ENCODE results near the gene TBX10.

DNA sequence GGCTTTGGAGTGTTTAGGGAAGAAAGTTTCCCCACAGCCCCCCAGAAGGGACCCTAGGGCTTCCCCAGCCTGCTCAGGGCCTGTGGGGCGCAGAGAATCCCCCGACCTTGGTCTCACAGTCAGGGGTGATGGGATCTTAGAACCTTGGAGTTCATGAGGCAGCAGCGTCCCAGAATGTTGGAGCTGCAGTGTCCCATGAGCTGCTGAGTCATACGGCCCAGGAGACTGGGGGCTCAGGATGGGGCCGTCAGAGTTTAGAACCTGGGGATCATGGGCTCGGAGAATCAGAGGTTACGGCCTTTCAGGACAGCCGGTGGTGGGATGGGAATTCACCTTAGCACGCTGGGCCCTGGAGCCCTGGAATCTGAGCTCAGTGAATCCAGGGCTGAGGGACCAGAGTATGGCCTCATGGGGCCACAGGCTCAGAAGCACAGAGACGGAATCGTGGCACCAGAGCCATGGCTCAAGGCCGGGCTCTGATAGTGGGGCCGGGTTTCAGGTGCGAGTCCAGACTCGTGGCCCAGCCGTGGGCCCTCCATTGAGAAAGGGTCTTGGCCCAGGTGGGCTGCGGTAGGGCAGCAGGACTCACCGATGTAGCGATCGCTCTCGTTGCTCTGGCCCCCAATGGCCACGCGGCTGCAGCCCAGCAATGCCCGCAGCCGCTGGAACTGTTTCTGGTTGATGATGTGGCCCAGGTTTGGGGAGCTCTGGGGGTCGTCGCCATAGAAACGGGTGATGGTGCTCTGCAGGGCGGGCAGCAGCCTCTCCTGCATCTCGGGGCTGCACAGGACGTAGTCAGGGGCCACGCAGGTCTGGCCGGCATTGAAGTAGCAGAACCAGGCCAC lies 25.4 kb upstream of the TBX10 start:
- no peak for TF ChIP-seq POLR2A (IDR thresholded peaks at IDR 0.05)
- TF ChIP-seq, protein P1, sequence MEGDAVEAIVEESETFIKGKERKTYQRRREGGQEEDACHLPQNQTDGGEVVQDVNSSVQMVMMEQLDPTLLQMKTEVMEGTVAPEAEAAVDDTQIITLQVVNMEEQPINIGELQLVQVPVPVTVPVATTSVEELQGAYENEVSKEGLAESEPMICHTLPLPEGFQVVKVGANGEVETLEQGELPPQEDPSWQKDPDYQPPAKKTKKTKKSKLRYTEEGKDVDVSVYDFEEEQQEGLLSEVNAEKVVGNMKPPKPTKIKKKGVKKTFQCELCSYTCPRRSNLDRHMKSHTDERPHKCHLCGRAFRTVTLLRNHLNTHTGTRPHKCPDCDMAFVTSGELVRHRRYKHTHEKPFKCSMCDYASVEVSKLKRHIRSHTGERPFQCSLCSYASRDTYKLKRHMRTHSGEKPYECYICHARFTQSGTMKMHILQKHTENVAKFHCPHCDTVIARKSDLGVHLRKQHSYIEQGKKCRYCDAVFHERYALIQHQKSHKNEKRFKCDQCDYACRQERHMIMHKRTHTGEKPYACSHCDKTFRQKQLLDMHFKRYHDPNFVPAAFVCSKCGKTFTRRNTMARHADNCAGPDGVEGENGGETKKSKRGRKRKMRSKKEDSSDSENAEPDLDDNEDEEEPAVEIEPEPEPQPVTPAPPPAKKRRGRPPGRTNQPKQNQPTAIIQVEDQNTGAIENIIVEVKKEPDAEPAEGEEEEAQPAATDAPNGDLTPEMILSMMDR (IDR thresholded peaks at IDR 0.05): no peak
